ENCODE data around the gene S100PBP. TPM values are rescaled to one million over a fixed set of nuclear protein-coding genes. Genes with fewer than 3 reads are reported as not detected.

Gene S100PBP
- total and polyA plus RNA-seq, 9 of the 15 experiments (the other 6 are each of a cell fraction or from before 2014, with no cell fraction given), result 22.9 to 60.2 (median 32.9) TPM

DNA sequence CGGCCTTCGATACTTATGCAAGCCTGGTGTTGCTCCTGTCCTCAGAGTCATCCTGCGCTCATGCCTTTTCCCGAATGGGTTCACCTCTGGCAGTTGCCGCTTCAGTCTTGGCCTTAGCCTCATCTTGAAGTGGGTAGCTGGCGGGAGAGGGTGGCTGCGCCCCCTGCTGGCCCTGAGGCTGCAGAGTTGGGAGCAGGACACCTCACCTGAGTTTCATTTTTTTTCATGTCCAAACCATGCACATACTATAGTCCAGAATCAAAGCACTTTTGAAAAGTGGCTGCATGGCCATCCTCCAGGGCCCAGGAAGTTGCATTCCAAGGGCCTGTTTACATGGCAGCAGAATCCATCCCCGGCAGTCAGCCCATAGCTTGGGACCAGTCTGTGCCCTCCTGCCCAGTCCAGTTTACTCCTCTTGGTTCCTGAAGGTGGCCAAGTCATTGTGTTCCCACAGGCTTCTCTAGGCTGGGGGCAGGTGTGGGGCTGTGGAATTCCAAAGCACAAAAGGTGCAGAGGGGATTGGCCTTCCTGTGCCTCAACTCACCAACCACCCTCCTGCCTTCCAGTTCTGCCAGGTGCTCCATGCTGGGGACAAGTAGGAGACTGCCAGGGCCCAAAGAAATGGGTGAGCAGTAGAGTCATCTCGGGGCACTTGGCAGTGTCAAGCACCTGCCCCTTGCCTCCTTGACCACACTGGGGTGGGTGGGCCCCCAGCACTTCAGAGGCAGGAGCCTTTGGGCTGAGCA is 44.3 kb upstream of the S100PBP start:
- intact Hi-C loops (cut with micrococcal nuclease), result loop anchor here (1.0 to 5.0 kb wide), 5 partner anchors 24 to 324 kb away; partner anchors contain the start of gene FNDC5
- H3K36me3 ChIP-seq (ENCODE audit: control insufficient read depth, insufficient read depth, low read length), result peaks cover 89% of the 10 kb centered on the region
- no peak for TF ChIP-seq ZNF696 (CRISPR knock-in tag; conservative IDR thresholded peaks at IDR 0.05)
- TF ChIP-seq RBFOX2 (IDR thresholded peaks at IDR 0.05; ENCODE audit: low read depth, low read length), result peak; percentile 52; the same call in 1 of the 2 replicates
- TF ChIP-seq SRF (CRISPR knock-in tag; IDR thresholded peaks at IDR 0.05), result peak in 1 of 2 experiments; percentile 67; a peak in 2 of 4 replicates
- TF ChIP-seq RBM22 (IDR thresholded peaks at IDR 0.05; ENCODE audit: low read depth, low read length, poor library complexity, severe bottlenecking), result peak; percentile 87
- peak; percentile 32 for TF ChIP-seq SOX6 (IDR thresholded peaks at IDR 0.05)
- 0 out of 2 replicates have a peak, but pooled peaks have one; percentile 54 for TF ChIP-seq ZNF445 (CRISPR knock-in tag; IDR thresholded peaks at IDR 0.05; ENCODE audit: low read depth)
- TF ChIP-seq ZNF143 (CRISPR knock-in tag; IDR thresholded peaks at IDR 0.05), result peak; percentile 29; the same call in 1 of the 2 replicates
- TF ChIP-seq HNRNPUL1 (IDR thresholded peaks at IDR 0.05; ENCODE audit: low read length), result 0 out of 2 replicates have a peak, but pooled peaks have one; percentile 12
- TF ChIP-seq CXXC5 (CRISPR knock-in tag; IDR thresholded peaks at IDR 0.05), result peak; percentile 33
- peak in 1 of 2 experiments; percentile 45; a peak in 1 of 3 replicates for TF ChIP-seq CBX3 (IDR thresholded peaks at IDR 0.05; ENCODE audit: borderline replicate concordance in 1 of 2, low read length in 2 of 2)
- TF ChIP-seq, protein P1, sequence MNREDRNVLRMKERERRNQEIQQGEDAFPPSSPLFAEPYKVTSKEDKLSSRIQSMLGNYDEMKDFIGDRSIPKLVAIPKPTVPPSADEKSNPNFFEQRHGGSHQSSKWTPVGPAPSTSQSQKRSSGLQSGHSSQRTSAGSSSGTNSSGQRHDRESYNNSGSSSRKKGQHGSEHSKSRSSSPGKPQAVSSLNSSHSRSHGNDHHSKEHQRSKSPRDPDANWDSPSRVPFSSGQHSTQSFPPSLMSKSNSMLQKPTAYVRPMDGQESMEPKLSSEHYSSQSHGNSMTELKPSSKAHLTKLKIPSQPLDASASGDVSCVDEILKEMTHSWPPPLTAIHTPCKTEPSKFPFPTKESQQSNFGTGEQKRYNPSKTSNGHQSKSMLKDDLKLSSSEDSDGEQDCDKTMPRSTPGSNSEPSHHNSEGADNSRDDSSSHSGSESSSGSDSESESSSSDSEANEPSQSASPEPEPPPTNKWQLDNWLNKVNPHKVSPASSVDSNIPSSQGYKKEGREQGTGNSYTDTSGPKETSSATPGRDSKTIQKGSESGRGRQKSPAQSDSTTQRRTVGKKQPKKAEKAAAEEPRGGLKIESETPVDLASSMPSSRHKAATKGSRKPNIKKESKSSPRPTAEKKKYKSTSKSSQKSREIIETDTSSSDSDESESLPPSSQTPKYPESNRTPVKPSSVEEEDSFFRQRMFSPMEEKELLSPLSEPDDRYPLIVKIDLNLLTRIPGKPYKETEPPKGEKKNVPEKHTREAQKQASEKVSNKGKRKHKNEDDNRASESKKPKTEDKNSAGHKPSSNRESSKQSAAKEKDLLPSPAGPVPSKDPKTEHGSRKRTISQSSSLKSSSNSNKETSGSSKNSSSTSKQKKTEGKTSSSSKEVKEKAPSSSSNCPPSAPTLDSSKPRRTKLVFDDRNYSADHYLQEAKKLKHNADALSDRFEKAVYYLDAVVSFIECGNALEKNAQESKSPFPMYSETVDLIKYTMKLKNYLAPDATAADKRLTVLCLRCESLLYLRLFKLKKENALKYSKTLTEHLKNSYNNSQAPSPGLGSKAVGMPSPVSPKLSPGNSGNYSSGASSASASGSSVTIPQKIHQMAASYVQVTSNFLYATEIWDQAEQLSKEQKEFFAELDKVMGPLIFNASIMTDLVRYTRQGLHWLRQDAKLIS (CRISPR knock-in tag; IDR thresholded peaks at IDR 0.05), result peak; percentile 86
- peak; percentile 11 for TF ChIP-seq KDM5B (IDR thresholded peaks at IDR 0.05; ENCODE audit: insufficient replicate concordance, low read depth, low read length)
- TF ChIP-seq DDX20 (tag; IDR thresholded peaks at IDR 0.05; ENCODE audit: low read depth), result no peak
- peak; percentile 43; the same call in 1 of the 2 replicates for TF ChIP-seq EP300 (IDR thresholded peaks at IDR 0.05; ENCODE audit: low read length)
- TF ChIP-seq RCOR1 (IDR thresholded peaks at IDR 0.05; ENCODE audit: borderline replicate concordance in 1 of 2, low read depth in 2 of 2, low read length in 2 of 2), result peak in 1 of 2 experiments; percentile 55; a peak in 1 of 4 replicates
- peak in 2 of 3 experiments; percentile 52 to 58 for TF ChIP-seq YY1 (IDR thresholded peaks at IDR 0.05; ENCODE audit: borderline replicate concordance in 1 of 3, control insufficient read depth in 1 of 3, extremely low read depth in 1 of 3, insufficient read depth in 3 of 3, insufficient read length in 1 of 3, insufficient replicate concordance in 2 of 3, low read depth in 1 of 3, low read length in 2 of 3)

More for the DNA sequence above, 44.3 kb upstream of the S100PBP start:
- Histone ChIP-seq H3K4me2 (ENCODE audit: insufficient read depth, low read length) (no peak overlapping the region), H2AFZ (ENCODE audit: low read depth, low read length) (no peak overlapping the region), H4K20me1 (replicated peaks; ENCODE audit: control insufficient read depth, insufficient read depth, low read length) (peaks cover 12% of the 10 kb centered on the region; the same call in 1 of the 2 replicates), H3K79me2 (ENCODE audit: control insufficient read depth, insufficient read depth, low read length) (no peaks in the 10 kb centered on the region), H3K4me3 (no peak overlapping the region), H3K9me3 (replicated peaks; ENCODE audit: control insufficient read depth, insufficient read depth, low read depth, low read length) (no peaks in the 10 kb centered on the region), H3K27me3 (ENCODE audit: control insufficient read depth in 2 of 2, insufficient read depth in 2 of 2, low read length in 2 of 2) (no peaks in the 10 kb centered on the region), H3K9ac (ENCODE audit: insufficient read depth in 1 of 2, low read depth in 2 of 2, low read length in 2 of 2) (peak overlapping the region in 1 of 2 experiments; percentile 8; a peak in 1 of 4 replicates), H3K27ac (ENCODE audit: extremely low read depth, low read depth, low read length) (no peak overlapping the region), H3K9me1 (ENCODE audit: control insufficient read depth, insufficient read depth, low read length) (peaks cover 3% of the 10 kb centered on the region), H3K4me1 (replicated peaks in 1 of 2; ENCODE audit: control insufficient read depth in 2 of 2, insufficient read depth in 2 of 2, low read length in 2 of 2) (peaks cover 6 to 36% of the 10 kb centered on the region in 2 experiments; a peak in 3 of 5 replicates)
- peak; percentile 86 for ATAC-seq
- CTCF ChIA-PET (ENCODE audit: low intra/inter-chr PET ratio), result interaction anchor here (0.6 to 5.8 kb wide), 6 partner anchors 57 to 253 kb away, joined by 3 to 99 read pairs (median 6); no protein-coding TSS in a partner anchor
- in situ Hi-C loops (cut with MboI), result no loop called here
- peak; percentile 96 for FAIRE-seq
- DNase-seq (ENCODE audit: extremely low read depth in 1 of 4, low spot score in 3 of 4), result peak; percentile 81 to 90 (median 86)
- POLR2A ChIA-PET, result interaction anchor here (0.6 to 8.8 kb wide), 31 partner anchors 10 to 1652 kb away, joined by 3 to 116 read pairs (median 5); partner anchors contain the start of genes RBBP4, S100PBP, SYNC and YARS1
- TSS peak; percentile 36 for BruUV-seq (replicated peaks)
- WGBS (ENCODE audit: insufficient coverage, low coverage, missing lambda C conversion rate), result 21% methylated on average over 9 of the region's 9 CpGs

Data from K562 (cell line).